Lung microvascular endothelial cell (primary cell): ENCODE results near the gene KREMEN2. TPM values are rescaled to one million over a fixed set of nuclear protein-coding genes. Genes with fewer than 3 reads are reported as not detected.
A peak's percentile ranks its signal among the peaks of the same experiment; 100 is the strongest.
"Not testable (repeated sequence)": the region's sequence is repeated elsewhere in the genome, so short reads cannot be mapped to it uniquely, and the experiment has no call there.

ENCODE experiments used
- DNase-seq, 2 donors: peaks; one replicate each; pipeline versions ENCODE4 v3.0.0 to v3.0.0-alpha.2; 2010; ENCODE audit warnings: low read depth in 2 of 2
- total RNA-seq: library from RNA; depleted of rRNA; stranded (reverse); fragments of >200 nt; gene quantifications from 2 replicates; pipeline ENCODE4 v1.2.1, GENCODE V29; 2014

Gene KREMEN2
- total RNA-seq, result not detected in 2 replicates

DNA sequence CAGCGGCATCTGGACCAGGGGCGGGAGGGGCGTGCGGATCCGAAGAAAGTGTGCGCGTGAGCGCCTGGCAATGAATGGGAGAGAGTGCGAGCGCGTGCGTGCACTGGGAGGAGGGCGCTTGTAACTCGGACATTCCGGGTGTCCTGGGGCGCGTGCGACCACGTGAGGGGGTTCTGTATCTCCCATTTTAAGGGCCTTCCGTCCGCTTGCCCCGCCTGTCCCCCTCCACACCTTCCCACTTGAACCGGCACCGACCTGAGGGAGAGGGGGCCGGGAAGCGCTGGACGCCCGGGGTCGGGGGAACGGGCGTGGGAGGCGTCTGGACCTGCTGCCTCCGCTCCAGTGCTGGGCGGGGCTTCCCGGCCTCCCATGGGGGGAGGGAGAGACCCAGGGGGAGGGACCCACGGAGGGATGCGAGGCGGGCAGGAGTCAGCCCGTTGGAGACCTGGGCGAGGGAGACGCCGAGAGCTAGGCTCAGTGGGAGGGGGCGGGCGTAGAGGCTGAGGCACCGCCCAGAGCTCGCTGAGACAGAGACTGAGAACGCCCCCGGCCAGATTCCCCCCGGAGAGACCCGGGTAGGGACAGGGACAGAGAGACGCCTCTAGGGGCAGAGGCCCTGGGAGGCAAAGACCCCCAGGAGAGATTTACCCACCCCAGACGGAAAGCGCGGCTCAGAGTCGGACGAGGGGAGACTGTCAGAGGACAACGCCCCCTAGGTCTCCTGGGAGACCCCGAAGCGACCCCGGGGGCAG, at the start of gene KREMEN2:
TSS of gene KREMEN2 (plus strand) at position 553 of the 752 bp plus-strand sequence. CDS start 246 bp downstream, outside the sequence.
- DNase-seq, result no peak

GRCh38 chr16:2915196-2915929, 48.7 kb upstream of the KREMEN2 start:
- DNase-seq, result no peak

- DNase-seq, result peak; percentile 70 to 85
Observed at GRCh38 chr16:2919511-2920255, 44.4 kb upstream of the KREMEN2 start.

DNA sequence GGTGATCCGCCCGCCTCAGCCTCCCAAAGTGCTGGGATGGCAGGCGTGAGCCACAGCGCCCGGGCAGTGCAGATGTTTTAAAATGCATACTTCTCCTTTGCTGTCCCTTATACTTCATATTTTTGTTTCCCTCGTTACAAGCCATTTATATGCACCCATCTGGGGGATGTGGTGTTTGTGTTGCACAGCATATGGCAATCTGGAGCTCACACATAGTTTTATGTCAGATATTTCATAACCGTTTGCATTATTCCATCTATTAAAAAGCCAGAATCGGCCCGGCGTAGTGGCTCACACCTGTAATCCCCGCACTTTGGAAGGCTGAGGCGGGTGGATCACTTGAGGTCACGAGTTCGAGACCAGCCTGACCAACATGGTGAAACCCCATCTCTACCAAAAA, 40.6 kb upstream of the KREMEN2 start:
- DNase-seq, result no peak

DNA sequence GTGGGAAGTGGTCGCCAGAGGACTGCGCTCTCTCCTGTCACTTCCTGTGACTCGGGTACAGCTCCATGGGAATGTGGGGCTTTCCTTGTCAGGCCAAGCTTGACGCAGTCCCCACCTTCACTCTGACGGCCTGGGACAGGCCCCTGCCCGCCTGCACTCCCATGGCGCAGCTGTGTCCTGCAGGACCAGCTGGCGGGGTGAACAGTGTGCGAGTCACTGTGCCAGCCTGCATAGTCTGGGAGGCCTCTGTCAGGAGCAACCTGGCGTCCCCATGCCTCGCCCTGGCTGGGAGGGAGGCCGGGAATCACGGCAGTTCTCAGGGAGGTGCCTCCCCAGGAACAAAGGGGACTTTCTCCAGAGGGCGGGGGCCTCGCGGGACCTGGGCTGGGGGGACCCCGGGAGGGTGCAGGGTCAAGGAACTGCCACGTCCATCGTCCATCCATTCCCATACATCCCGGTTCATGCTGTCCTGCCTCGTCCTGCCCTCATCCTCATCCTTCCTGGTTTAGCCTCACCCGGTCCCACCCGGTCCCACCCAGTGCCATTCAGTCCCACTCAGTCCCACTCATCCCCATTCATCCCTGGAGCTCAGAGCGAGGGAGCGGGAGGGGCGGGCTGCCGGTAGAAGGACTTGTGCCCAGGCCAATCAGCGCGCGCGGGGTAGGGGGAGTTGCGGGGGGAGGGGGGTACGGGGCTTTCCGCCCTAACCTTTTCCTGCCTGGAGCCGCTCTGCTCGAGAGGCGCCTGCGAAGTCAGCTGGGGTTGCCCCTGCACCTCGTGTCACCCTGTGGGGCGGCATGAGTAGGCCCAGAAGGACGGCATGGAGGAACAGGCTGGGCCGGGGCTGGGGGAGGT, 38.9 kb upstream of the KREMEN2 start:
- no peak for DNase-seq

- no peak for DNase-seq
Observed at GRCh38 chr16:2925951-2926649, 38.0 kb upstream of the KREMEN2 start.

DNA sequence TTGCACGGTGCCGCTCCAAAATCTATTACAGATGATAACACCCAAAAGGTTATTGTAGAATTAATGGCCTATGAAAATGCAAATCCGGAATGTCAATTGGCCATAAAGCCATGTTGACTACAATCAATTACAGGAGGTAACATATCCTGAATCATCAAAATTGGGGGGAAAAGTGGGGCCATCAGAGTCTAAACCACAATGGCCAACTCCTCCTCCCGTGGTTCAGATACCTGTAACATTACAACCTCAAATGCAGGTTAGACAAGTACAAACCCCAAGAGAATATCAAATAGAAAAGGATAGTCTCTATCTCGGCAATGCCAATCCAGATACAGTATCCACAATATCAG, 37.5 kb upstream of the KREMEN2 start:
- no peak for DNase-seq

GRCh38 chr16:2927010-2927646, 36.9 kb upstream of the KREMEN2 start:
- DNase-seq, result peak; percentile 77 to 86

DNA sequence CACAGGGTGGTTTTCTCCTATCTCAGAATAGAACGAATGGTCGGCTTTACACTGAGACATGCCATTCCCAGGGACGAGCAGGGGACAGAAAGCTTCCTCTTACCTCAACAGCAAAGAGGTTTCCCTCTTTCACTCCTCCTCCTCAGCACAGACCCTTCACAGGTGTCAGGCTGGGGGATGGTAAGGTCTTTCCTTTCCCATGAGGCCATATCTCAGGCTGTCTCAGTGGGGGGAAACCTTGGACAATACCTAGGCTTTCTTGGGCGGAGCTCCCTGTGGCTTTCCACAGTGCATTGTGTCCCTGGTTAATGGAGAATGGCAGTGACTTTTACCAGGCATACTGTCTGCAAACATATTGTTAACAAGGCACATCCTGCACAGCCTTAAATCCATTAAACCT, 35.9 kb upstream of the KREMEN2 start:
- DNase-seq, result not testable (repeated sequence)

DNA sequence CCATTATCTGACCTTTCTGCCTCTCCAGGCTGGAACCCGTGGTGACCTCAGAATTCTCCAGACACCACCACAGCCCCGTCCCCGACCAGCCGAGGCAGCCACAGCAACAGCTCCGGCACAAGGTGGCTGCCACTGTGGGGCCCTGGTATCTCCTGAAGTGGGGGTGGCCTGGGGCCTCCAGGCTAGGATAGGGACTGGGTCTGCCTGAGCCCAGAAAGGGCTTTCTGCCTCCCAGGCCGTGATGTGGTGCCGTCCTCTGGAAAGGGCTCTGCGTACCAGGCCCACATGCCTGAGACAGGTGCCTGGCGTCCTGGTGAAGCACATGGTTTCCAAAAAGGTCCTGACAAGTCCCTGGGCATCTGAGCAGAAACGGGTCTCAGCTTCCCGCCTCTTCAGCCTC, 35.3 kb upstream of the KREMEN2 start:
- no peak for DNase-seq

DNA sequence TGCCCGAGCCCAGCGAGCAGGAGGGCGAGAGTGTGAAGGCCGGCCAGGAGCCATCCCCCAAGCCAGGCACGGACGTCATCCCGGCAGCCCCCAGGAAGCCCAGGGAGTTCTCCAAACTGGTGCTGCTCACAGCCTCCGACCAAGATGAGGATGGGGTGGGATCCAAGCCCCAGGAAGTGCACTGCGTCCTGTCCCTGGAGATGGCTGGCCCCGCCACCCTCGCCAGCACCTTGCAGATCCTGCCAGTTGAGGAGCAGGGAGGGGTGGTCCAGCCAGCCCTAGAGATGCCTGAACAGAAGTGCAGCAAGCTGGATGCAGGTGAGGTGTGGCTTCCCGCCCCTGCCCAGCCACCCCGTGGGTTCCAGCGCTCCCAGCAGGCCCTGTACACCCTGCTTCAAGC, 34.4 kb upstream of the KREMEN2 start:
- DNase-seq, result no peak

DNA sequence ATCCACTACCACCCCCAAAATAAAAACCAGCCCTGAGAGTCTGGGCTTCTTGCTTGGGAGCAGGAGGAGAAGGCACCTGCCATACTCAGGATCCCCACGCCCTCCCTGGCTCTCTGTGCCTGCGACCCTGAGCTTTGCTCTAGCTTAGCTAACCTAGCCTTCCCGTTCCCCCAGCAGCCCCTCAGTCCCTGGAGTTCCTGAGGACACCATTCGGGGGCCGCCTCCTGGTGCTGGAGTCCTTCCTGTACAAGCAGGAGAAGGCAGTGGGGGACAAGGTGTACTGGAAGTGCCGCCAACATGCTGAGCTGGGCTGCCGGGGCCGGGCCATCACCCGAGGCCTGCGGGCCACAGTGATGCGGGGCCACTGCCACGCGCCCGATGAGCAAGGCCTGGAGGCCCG, 33.8 kb upstream of the KREMEN2 start:
- DNase-seq, result no peak

DNA sequence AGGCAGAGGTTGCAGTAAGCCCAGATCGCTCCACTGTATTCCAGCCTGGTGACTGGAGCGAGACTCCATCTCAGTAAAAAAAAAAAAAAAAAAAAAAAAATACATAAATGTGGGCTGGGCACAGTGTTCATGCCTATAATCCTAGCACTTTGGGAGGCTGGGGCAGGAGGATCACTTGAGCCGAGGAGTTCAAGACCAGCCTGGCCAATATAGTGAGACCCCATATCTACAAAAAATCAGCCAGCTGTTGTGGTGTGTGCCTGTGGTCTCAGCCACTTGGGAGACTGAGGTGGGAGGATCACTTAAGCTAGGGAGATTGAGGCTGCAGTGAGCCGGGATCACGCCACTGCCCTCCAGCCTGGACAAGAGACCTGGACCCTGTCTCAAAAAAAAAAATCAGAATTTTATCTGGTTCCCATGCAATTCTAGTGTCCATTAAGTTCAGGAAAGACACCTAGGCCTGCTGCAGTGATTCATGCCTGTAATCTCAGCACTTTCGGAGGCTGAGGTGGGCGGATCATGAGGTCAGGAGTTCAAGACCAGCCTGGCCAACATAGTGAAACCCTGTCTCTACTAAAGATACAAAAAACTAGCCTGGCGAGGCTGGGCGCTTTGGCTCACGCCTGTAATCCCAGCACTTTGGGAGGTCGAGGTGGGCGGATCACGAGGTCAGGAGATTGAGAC, 32.7 kb upstream of the KREMEN2 start:
- DNase-seq, result not testable (repeated sequence)

- no peak for DNase-seq
Observed at GRCh38 chr16:2933136-2933535, 30.9 kb upstream of the KREMEN2 start.

DNA sequence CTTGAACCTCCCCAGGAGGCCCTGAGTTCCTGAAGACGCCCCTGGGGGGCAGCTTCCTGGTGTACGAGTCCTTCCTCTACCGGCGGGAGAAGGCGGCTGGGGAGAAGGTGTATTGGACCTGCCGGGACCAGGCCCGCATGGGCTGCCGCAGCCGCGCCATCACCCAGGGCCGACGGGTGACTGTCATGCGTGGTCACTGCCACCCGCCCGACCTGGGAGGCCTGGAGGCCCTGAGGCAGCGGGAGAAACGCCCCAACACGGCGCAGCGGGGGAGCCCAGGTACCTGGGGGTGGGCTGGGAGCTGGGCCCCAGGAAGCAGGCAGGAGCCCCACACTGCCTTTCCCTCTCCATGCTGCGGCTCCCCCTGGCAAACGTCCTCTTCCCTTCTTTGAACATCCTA, 30.4 kb upstream of the KREMEN2 start:
- no peak for DNase-seq

- DNase-seq, result no peak
Observed at GRCh38 chr16:2934450-2934849, 29.6 kb upstream of the KREMEN2 start.

GRCh38 chr16:2936436-2937011, 27.6 kb upstream of the KREMEN2 start:
- DNase-seq, result no peak

- no peak for DNase-seq
Observed at GRCh38 chr16:2937170-2937569, 26.9 kb upstream of the KREMEN2 start.

- no peak for DNase-seq
Observed at GRCh38 chr16:2938206-2938605, 25.9 kb upstream of the KREMEN2 start.
